ENCODE data around the gene CRAMP1.
"Not testable (repeated sequence)": the region's sequence is repeated elsewhere in the genome, so short reads cannot be mapped to it uniquely, and the experiment has no call there.

CRAMP1 gene

GRCh38 chr16:1612320-1613111, at the start of gene CRAMP1:
Gene CRAMP1, plus strand, starts transcription at chr16:1612360. Its CDS starts 2,280 bp downstream, at chr16:1614640.
- DNase-seq, result no peak

GRCh38 chr16:1563786-1564185, 48.4 kb upstream of the CRAMP1 start:
- no peak for DNase-seq

GRCh38 chr16:1564325-1564724, 47.8 kb upstream of the CRAMP1 start:
- DNase-seq, result no peak

GRCh38 chr16:1565083-1565805, 46.9 kb upstream of the CRAMP1 start:
- DNase-seq, result no peak

GRCh38 chr16:1567988-1568387, 44.2 kb upstream of the CRAMP1 start:
- no peak for DNase-seq

- DNase-seq, result no peak
These were observed 41.0 kb upstream of the CRAMP1 start for GRCh38 chr16:1571012-1571671.

- no peak for DNase-seq
These were observed 39.5 kb upstream of the CRAMP1 start for GRCh38 chr16:1572673-1573072.

GRCh38 chr16:1573301-1573700, 38.9 kb upstream of the CRAMP1 start:
- no peak for DNase-seq

- DNase-seq, result no peak
These were observed 36.6 kb upstream of the CRAMP1 start for GRCh38 chr16:1575578-1575977.

- DNase-seq, result no peak
These were observed 32.9 kb upstream of the CRAMP1 start for GRCh38 chr16:1579214-1579613.

- no peak for DNase-seq
These were observed 31.9 kb upstream of the CRAMP1 start for GRCh38 chr16:1580256-1580655.

GRCh38 chr16:1580956-1581355, 31.2 kb upstream of the CRAMP1 start:
- no peak for DNase-seq

GRCh38 chr16:1581804-1582203, 30.4 kb upstream of the CRAMP1 start:
- DNase-seq, result no peak

GRCh38 chr16:1583180-1583579, 29.0 kb upstream of the CRAMP1 start:
- no peak for DNase-seq

GRCh38 chr16:1584926-1585484, 27.2 kb upstream of the CRAMP1 start:
- DNase-seq, result no peak

- no peak for DNase-seq
These were observed 21.8 kb upstream of the CRAMP1 start for GRCh38 chr16:1590366-1590765.

- no peak for DNase-seq
These were observed 21.0 kb upstream of the CRAMP1 start for GRCh38 chr16:1590930-1591705.

- no peak for DNase-seq
These were observed 19.7 kb upstream of the CRAMP1 start for GRCh38 chr16:1592446-1592845.

GRCh38 chr16:1595511-1595910, 16.6 kb upstream of the CRAMP1 start:
- DNase-seq, result not testable (repeated sequence)

GRCh38 chr16:1596516-1596915, 15.6 kb upstream of the CRAMP1 start:
- no peak for DNase-seq

- no peak for DNase-seq
These were observed 15.0 kb upstream of the CRAMP1 start for GRCh38 chr16:1597154-1597553.

GRCh38 chr16:1601031-1601430, 11.1 kb upstream of the CRAMP1 start:
- DNase-seq, result no peak

- no peak for DNase-seq
These were observed 10.7 kb upstream of the CRAMP1 start for GRCh38 chr16:1601489-1601888.

Data from NCI-H526 treated with DMSO at 0.1 percent for 48 hours (cell line).